Mucosa of descending colon (tissue), 3 donors: ENCODE results near the gene DMWD. TPM values are rescaled to one million over a fixed set of nuclear protein-coding genes. Genes with fewer than 3 reads are reported as not detected.

Experiments
- ATAC-seq: fragments of 200-7000 bp; cut with Tn5 transposase; one replicate; pipeline ENCODE4 v1.9.1; 2020; ENCODE audit warnings: mild to moderate bottlenecking, moderate library complexity
- DNase-seq, 3 donors: peaks; one replicate each; pipeline ENCODE4 v3.0.0-alpha.2; 2020
- H3K36me3 ChIP-seq: fragments of 200-600 bp; one replicate; pipeline ENCODE4 v1.8.0; 2021; ENCODE audit warnings: low read depth, mild to moderate bottlenecking
- H3K4me1 ChIP-seq: fragments of 200-600 bp; one replicate; pipeline ENCODE4 v1.8.0; 2021; ENCODE audit warnings: low read depth, mild to moderate bottlenecking
- H3K4me3 ChIP-seq: fragments of 200-600 bp; one replicate; pipeline ENCODE4 v1.8.0; 2021; ENCODE audit warnings: mild to moderate bottlenecking
- H3K9me3 ChIP-seq: fragments of 200-600 bp; one replicate; pipeline ENCODE4 v1.8.0; 2021; ENCODE audit warnings: mild to moderate bottlenecking
- CTCF ChIP-seq: fragments of 200-600 bp; IDR thresholded peaks from one replicate; pipeline ENCODE4 v1.8.0; 2022; ENCODE audit warnings: antibody characterized with exemption, mild to moderate bottlenecking
- intact Hi-C, 2 donors: fragments of 100-400 bp; cut with DNase I in 1 of 2; cut with micrococcal nuclease in 1 of 2; formaldehyde crosslinking; loops; one replicate each; pipeline versions ENCODE4 v1.11.0 to v1.11.1; 2022; cut with DNase I, micrococcal nuclease
- total RNA-seq, 3 donors: library from RNA; stranded (reverse); fragmentation: NEBNext Ultra II Directional in 2 of 3; extraction: Animal tissue kit (Norgen Biotek cat#: 25700) in 2 of 3; gene quantifications; one replicate each; pipeline versions ENCODE4 v1.2.1 to v1.2.4, GENCODE V29; 2021 to 2023
- donor health status: DM: no; HTN: no; CAD: no; lungs with moderate emphysema.
- donor health status: DM: no; HTN: no; CAD: no.
- donor health status: DM: no; HTN: yes; CAD: no.

Gene DMWD
- total RNA-seq, 3 donors from 2014 or later: 33.2 to 67.1 (median 43.7) TPM

GRCh38 chr19:45820413-45821102 is 27.9 kb upstream of the DMWD start:
- ATAC-seq (no peak), DNase-seq (no peak)
- H3K4me3 ChIP-seq: no peak overlapping the region
- no peaks in the 10 kb centered on the region for H3K36me3 ChIP-seq
- H3K4me1 ChIP-seq: peaks cover 3% of the 10 kb centered on the region
- intact Hi-C loops: no loop called here
- TF ChIP-seq CTCF: no peak
- H3K9me3 ChIP-seq: no peaks in the 10 kb centered on the region

- TF ChIP-seq CTCF: no peak
- H3K4me3 ChIP-seq: no peak overlapping the region
- ATAC-seq (no peak), DNase-seq (no peak)
- intact Hi-C loops: no loop called here
- peaks cover 3% of the 10 kb centered on the region for H3K4me1 ChIP-seq
- no peaks in the 10 kb centered on the region for H3K36me3 ChIP-seq
- no peaks in the 10 kb centered on the region for H3K9me3 ChIP-seq
Measured at GRCh38 chr19:45819769-45820168, 27.1 kb upstream of the DMWD start.

- no peak overlapping the region for H3K4me3 ChIP-seq
- H3K9me3 ChIP-seq: no peaks in the 10 kb centered on the region
- peaks cover 3% of the 10 kb centered on the region for H3K4me1 ChIP-seq
- peak in 1 of 3 donors; percentile 46 for DNase-seq
- TF ChIP-seq CTCF: no peak
- intact Hi-C loops: no loop called here
- ATAC-seq: peak; percentile 9
- no peaks in the 10 kb centered on the region for H3K36me3 ChIP-seq
Measured at GRCh38 chr19:45817725-45818301, 25.2 kb upstream of the DMWD start.

DNA sequence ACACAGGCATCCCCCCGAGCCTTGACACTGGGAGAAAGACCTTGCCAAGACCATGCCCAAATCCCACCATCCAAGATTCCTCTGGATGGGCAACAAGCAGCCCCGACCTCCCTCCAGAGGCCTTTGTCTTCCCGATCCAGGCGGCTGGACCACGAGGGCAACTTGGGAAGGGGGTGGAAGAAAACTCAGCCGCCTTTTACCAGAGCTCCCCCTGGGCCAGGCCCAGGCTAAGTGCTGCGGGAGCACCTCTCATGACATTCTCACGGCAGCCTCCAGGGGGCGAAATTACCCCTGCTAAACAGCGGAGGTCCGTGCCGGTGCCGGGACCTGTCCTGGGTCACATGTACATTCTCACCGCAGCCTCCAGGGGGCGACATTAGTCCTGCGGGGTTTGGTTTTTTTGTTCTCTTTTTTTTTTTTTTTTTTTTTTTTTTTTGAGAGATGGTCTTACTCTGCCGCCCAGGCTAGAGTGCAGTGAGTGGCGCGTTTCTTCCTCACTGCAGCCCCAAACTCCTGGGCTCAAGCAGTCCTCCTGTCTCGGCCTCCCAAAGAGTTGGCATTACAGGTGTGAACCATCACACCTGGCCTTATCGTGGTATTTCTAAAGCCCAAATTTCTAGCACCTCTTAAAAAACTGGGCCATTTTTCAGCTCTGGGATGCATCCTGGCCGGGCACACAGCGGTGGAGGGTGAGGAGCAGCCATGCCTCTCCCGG is 24.5 kb upstream of the DMWD start:
- ATAC-seq (peak; percentile 97), DNase-seq (peak; percentile 94 to 96 (median 96))
- Histone ChIP-seq H3K9me3 (no peaks in the 10 kb centered on the region), H3K36me3 (no peaks in the 10 kb centered on the region), H3K4me3 (no peak overlapping the region), H3K4me1 (peaks cover 3% of the 10 kb centered on the region)
- TF ChIP-seq CTCF: peak; percentile 99
- intact Hi-C loops: no loop called here

GRCh38 chr19:45816236-45817009 is 23.8 kb upstream of the DMWD start:
- no peaks in the 10 kb centered on the region for H3K9me3 ChIP-seq
- intact Hi-C loops: no loop called here
- ATAC-seq: no peak

More at GRCh38 chr19:45816236-45817009, 23.8 kb upstream of the DMWD start:
- peaks cover 3% of the 10 kb centered on the region for H3K4me1 ChIP-seq
- no peak overlapping the region for H3K4me3 ChIP-seq
- no peak for TF ChIP-seq CTCF
- peak in 1 of 3 donors; percentile 38 for DNase-seq
- H3K36me3 ChIP-seq: no peaks in the 10 kb centered on the region
